GM19035 (cell line): ENCODE measurements around the gene TFCP2L1.
A peak's percentile ranks its signal among the peaks of the same experiment; 100 is the strongest.
"Not testable (repeated sequence)": the region's sequence is repeated elsewhere in the genome, so short reads cannot be mapped to it uniquely, and the experiment has no call there.

Experiments used
- ATAC-seq: cut with Tn5 transposase; IDR thresholded peaks from one replicate; pipeline ENCODE4 v1.9.1; 2021; ENCODE audit not compliant: unreplicated experiment

TFCP2L1 gene, protein sequence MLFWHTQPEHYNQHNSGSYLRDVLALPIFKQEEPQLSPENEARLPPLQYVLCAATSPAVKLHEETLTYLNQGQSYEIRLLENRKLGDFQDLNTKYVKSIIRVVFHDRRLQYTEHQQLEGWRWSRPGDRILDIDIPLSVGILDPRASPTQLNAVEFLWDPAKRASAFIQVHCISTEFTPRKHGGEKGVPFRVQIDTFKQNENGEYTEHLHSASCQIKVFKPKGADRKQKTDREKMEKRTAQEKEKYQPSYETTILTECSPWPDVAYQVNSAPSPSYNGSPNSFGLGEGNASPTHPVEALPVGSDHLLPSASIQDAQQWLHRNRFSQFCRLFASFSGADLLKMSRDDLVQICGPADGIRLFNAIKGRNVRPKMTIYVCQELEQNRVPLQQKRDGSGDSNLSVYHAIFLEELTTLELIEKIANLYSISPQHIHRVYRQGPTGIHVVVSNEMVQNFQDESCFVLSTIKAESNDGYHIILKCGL

DNA sequence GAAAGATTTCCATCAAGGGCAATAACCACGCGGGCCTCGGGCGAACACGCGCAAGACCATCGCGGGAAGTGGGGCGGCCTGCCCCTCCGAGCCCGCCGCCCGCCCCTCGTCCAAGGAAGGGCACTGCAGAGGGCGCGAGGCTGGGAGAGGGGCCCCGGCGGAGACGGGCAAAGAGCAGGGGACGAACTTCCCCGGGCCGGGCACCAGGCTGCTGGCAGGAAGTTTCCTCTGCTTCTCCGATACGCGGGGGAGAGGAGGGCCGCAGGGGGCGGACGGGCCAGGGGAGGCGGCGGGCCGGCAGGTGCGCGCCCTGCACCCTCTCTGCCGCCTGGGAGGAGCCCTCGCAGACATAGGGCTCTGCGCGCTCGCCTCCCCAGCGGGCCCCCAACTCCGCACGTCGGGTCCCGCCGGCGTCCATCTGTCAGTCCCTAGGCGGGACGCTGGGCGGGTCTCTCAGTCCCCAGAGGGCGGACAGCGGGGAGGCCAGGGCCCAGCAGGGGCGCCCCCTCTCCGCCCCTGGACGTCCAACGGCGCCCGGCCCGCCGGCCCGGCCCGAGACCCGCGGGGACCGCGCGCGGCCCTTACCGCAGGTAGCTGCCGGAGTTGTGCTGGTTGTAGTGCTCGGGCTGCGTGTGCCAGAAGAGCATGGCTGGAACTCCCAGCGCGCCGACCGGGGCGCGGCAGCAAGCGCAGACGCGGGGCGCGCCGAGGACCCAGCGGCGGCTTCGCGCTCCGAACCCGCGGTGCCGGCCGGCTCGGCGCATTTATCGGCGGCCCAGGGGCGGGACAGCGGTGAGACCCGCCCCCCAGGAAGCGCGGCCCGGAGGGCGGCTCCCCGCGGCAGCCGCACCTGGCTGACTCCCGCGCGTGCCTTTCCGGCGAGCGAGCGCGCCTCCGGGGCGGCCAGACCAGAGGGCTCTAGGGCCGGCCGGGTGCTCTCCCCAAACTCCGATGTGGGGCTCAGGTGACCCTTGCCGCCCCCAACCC, at the start of gene TFCP2L1:
Gene TFCP2L1 (minus strand): TSS at position 740 of the 987 bp plus-strand sequence. CDS start 93 bp downstream, at position 647.
- ATAC-seq = no peak

DNA sequence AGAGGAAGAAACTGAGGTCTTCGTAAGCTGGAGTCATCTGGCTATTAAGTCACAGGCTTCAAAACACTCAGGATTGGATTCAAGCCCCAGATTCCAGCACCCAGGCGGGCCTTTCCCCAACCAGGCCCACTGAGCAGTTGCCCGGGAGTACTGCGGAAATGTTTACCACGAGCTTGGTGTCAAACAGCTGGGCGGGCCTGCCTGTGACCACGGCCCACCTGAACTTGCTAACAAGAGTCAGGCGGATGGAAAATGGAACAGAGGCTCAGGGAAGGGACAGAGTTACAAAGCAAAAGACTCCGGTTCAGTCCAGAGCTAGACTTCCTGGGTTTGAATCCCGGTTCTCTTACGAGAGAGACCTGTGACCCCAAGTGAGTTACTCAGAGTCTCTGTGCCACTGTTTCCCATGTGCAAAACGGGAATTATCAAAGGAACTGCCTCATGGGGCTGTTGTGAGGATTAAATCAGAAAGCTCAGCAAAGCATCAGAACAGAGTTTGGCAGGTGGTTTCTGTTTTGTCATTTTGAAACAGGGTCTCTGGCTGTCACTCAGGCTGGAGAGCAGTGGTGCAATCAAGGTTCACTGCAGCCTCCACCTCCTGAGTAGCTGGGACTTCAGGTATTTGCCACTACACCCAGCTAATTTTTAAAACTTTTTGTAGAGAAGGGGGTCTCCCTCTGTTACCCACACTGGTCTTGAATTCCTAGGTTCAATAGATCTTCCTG, 49.0 kb upstream of the TFCP2L1 start:
- ATAC-seq = peak; percentile 65

DNA sequence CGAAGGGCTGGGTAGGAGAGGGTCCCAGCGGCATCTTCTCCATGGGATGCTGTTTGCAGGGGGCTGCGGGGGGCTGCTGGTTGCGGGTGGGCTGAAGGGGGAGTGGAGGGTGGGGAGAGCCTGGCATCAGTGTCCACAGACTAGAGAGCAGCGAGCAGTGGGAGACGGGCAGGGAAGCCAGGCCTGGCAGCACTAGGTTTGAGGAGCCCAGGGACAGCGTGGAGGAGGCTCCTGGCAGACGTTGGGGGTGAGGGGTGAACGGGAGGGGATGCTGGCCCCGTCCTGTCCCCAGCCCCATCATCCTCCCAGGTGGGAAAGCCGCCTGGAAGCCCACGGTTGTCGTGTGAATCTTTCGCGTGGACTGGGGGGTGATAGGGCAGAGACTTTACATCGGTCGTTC, 48.2 kb upstream of the TFCP2L1 start:
- no peak for ATAC-seq

DNA sequence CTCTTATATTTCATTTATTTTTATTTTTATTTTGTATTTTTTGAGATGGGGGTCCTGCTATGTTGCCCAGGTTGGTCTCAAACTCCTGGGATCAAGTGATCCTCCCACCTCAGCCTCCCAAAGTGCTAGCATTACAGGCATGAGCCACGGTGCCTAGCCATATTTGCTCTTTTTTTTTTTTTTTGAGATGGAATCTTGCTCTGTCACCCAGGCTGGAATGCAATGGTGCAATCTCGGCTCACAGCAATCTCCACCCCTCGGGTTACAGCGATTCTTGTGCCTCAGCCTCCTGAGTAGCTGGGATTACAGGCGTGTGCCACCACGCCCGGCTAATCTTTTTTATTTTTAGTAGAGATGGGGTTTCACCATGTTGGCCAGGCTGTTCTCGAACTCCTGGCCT, 46.3 kb upstream of the TFCP2L1 start:
- not testable (repeated sequence) for ATAC-seq

DNA sequence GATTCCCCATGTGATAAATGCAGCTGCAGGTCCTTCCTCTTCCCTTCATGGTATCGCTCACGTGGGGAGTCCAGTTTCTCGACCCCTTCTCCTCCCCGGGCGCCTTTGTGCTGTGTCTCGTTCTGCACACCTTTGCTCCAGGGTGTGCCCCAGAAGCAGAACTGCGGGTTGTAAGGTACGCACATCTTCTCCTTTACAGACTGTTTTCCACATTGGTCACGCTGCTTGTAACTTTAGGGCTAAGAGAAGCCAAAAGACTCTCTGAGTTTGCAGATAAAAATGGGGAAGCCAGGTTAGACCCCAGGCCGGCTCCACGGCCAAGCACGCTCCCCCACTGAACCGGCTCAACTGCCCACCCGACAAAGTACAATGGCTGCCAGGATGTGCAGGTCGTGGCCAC, 45.9 kb upstream of the TFCP2L1 start:
- ATAC-seq = no peak

DNA sequence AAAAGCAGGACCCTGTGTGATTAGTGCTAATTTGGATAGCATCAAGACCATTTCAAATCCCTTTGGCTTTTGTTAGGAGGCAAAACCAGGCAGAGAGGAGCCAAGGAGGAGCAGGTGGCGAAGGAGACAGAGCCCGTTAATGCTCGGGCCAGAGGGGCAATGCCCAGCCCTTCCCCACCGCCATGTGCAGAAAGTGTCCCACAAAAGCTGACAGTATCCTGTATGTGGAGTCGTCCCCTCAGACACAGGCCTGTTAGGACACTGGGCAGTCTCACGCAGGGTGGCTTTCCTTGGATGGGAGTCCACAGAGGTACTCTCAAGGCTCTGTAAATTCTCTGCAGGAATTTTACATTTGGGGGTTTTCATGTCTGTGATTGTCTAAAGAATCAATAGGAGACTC, 44.8 kb upstream of the TFCP2L1 start:
- ATAC-seq = no peak

DNA sequence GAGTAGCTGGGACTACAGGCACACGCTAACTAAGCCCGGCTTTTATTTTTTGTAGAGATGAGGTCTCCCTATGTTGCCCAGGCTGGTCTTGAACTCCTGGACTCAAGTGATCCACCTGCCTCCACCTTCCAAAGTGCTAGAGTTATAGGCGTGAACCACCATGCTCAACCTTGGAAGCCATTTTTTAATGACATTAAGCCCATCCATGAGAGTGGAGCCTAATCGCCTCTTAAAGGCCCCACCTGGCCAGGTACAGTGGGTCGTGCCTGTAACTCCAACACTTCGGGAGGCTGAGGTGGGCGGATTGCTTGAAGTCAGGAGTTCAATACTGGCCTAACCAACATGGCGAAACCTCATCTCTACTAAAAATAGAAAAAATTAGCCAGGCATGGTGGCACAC, 41.6 kb upstream of the TFCP2L1 start:
- no peak for ATAC-seq

DNA sequence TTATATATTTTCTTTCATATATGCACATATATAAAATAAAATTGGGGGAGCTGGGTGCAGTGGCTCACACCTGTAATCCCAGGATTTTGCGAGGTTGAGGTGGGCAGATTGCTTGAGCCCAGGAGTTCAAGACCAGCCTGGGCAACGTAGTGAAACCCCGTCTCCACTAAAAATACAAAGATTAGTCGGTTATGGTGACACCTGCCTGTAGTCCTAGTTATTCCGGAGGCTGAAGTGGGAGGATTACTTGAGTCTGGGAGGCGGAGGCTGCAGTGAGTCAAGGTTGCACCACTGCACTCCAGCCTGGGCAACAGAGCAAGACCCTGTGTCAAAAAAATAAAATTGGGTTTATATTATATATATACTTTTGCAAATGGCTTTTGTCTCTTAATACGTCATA, 39.6 kb upstream of the TFCP2L1 start:
- no peak for ATAC-seq

DNA sequence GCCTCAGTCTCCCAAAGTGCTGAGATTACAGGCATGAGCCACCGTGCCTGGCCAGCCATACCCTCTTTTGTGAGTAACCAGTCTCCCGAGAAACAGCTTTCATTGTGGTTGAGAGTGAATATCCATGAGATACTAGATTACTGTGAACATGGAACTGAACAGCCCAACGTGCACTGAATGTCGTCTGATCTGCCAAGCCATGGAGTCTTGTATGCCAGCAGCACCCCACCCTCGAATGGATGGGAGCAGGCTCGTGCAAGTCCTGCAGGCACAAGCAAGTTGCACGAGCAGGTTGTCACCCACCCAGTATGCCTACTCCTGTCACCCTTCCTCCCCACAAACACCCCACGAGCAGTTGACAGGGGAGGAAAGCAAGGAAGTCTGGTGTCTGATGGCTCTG, 36.5 kb upstream of the TFCP2L1 start:
- ATAC-seq = no peak

DNA sequence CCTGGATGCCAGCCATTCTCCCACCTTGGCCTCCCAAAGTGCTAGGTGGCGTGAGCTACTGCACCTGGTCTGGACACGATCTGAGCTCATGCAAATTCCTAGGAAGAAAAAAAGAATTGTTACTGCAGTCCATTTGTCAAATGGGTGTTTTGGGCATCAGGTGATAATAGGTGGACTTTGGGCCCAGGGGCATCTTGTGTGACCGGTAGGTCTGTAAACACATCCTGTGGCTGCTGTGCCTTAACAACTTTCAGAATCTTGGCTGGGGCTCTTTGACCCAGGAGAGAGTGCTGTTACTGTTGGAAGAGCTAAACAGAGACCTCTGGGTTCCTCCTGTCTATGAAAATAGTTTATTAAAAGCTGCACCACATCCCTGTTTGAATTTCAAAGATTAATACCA, 34.9 kb upstream of the TFCP2L1 start:
- ATAC-seq = no peak

DNA sequence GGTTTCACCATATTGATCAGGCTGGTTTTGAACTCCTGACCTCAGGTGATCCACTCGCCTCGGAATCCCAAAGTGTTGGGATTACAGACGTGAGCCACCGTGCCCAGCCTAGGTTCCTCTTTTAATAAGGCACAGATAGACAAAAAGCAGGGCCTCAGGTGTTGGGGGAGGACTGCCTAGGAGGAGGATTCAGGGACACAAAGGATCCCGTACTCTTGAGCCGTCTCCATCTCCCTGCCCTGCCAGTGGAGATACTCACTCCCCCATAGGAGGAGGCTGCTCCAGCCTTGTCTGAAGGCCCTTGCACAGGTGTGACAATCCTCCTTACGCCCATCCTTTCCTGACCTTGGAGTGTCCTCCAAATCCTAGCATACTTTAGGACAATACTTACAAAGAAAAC, 32.0 kb upstream of the TFCP2L1 start:
- no peak for ATAC-seq

DNA sequence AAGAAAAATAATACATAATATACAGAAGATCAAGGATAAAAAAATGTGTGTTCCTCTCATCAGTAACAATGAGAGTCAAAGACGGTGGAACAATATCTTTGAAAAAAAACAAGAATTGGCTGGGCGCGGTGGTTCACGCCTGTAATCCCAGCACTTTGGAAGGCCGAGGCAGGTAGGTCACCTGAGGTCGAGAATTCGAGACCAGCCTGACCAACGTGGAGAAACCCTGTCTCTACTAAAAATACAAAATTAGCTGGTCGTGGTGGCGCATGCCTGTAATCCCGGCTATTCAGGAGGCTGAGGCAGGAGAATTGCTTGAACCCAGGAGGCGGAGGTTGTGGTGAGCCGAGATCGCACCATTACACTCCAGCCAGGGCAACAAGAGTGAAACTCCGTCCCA, 28.7 kb upstream of the TFCP2L1 start:
- not testable (repeated sequence) for ATAC-seq

DNA sequence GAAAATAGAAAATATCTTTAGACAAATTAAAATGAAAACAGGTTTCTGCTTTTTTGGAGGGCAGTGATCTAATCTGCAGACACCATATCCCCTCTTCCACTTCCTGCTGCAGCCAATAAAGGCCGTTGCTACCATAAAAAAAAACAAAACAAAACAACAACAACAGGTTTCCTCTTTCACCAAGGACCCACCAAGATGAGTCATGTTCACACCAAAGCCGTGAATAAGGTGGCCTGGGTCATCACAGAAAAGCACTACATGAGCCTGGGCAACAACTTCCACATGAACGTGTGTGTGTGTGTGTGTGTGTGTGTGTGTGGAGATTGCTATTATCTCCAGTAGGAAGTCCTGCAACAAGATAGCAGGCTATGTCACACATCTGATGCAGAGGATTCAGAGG, 24.8 kb upstream of the TFCP2L1 start:
- ATAC-seq = peak; percentile 90

DNA sequence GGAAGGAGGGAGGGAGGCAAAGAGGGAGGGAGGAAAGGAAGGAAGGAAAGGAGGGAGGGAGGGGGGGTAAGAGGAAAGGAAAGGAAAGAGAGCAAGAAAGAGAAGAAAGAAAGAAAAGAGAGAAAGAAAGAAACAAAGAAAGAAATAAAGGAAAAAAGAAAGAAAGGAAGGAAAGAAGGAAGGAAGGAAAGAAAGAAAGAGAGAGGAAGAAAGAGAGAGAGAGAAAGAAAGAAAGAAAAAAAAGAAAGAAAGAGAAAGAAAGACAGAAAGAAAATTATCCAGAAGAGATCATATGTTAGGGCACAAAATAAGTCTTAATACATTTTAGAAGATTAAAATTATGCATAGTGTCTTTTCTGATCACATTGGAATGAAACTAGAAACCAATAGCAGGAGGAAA, 24.3 kb upstream of the TFCP2L1 start:
- no peak for ATAC-seq

DNA sequence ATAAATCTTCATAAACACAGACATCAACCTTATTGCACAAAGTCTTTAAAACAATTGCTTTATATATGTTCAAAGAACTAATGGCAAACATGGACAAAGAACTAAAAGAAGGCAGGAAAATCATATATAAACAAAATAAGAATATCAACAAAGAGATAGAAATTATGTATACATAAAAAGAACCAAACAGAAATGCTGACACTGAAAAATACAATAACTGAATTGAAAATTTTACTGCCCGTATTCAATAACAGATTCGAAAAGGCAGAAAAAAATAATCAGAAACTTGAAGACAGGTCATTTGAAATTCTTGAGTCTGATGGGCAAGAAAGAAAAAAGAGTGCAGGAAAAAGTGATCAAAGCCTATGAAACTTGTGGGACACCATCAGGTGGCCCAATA, 22.0 kb upstream of the TFCP2L1 start:
- no peak for ATAC-seq

DNA sequence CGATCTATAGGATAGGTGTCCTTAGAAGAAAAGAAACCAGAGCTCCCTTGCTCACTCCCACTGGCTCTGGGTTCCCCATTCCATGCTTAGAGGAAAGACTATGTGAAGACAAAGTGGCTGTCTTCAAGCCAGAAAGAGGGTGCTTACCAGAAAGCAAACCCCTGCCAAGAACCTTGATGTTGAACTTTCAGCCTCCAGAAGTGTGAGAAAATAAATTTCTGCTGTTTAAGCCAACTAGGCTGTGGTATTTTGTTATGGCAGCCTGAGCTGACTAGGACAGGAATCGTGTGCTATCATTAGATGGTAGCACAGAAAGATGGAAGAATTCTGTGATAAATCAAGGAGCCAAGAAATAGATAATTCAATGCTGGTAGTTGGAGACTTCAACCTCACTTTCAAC, 19.9 kb upstream of the TFCP2L1 start:
- no peak for ATAC-seq

DNA sequence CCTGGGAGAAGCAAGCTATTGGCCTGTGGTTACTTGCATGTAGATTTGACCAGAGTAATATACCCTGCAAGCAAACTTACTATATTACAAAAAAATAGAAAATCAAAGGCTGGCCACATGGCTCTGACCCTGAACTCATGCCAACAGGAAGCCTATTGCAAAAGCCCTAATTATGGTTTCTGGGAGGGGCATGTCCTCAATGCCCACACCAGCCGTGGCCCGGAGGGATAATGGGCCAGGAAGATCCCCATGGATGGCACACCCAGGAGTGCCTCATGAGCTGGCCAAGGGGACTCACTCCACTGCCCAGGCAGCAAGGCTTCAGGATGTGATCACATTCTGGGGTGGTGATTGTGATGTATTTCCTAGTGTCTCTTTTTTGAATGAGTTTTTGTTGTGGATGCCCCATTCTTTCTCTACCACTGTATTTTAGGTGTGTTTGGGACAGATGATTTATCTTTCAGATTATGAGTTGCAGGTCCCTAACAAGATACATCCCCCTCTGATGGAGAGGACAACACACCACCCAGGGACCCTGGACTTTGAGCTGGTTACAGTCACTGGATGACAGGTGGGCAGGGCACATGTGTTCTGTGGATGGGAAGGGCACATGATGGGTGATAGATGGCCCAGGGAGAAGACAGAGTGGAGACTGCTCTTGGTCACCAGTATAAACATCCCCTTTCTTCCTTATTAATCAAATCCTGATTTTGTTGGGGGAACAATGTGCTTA, 18.7 kb upstream of the TFCP2L1 start:
- no peak for ATAC-seq

DNA sequence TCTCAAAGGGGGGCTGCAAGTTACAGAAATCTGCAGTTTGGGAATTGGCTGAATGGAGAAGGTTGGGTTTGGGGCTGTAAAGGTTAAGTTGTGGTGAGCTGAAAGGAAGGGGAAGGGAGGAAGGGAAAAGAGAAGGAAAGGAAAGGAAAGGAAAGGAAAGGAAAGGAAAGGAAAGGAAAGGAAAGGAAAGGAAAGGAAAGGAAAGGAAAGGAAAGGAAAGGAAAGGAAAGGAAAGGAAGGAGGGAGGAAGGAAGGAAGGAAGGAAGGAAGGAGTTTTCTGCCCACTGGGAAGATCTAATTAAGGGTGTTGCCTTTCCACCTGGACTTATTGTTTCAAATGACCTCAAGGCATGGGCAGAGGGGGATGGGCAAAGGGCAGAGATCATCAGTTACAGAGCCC, 16.2 kb upstream of the TFCP2L1 start:
- ATAC-seq = not testable (repeated sequence)

DNA sequence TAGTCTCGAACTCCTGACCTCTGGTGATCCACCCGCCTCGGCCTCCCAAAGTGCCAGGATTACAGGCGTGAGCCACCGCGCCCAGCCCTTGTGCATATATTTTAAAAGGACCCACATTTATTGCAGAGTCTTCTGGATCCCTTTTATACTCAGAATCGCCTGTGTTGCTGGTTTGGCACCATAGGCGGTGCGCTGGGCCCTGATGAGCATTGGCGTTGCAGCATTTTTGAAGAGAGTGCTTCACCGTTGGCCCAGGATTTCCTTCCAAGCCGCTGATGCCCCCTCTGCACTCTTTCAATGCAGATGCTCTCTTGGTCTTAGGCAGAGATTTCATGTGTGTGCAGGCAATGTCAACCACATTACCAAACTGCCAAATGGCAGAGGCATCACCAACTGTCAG, 13.5 kb upstream of the TFCP2L1 start:
- ATAC-seq = no peak

DNA sequence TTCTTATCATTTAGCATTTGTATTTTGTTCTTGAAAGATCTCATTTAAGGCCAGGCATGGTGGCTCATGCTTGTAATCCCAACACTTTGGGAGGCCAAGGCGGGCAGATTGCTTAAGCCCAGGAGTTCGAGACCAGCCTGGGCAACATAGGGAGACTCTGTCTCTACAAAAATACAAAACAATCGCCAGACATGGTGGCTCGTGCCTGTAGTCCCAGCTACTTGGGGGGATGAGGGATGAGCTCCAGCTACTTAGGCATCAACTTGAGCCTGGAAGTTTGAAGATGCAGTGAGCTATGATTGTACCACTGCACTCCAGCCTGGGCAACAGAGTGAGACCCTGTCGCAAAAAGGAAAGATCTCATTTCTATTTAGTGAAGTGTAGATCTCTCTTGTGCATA, 12.9 kb upstream of the TFCP2L1 start:
- ATAC-seq = not testable (repeated sequence)
